GM18868 (cell line): ENCODE data around the gene METTL27.
"Not testable (repeated sequence)": the region's sequence is repeated elsewhere in the genome, so short reads cannot be mapped to it uniquely, and the experiment has no call there.

Experiments
- ATAC-seq: cut with Tn5 transposase; IDR thresholded peaks from one replicate; pipeline ENCODE4 v1.9.1; 2021; ENCODE audit warnings: mild to moderate bottlenecking, moderate library complexity; ENCODE audit not compliant: unreplicated experiment

The METTL27 gene, protein sequence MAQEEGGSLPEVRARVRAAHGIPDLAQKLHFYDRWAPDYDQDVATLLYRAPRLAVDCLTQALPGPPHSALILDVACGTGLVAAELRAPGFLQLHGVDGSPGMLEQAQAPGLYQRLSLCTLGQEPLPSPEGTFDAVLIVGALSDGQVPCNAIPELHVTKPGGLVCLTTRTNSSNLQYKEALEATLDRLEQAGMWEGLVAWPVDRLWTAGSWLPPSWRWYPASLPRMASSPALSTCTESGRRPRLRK

DNA sequence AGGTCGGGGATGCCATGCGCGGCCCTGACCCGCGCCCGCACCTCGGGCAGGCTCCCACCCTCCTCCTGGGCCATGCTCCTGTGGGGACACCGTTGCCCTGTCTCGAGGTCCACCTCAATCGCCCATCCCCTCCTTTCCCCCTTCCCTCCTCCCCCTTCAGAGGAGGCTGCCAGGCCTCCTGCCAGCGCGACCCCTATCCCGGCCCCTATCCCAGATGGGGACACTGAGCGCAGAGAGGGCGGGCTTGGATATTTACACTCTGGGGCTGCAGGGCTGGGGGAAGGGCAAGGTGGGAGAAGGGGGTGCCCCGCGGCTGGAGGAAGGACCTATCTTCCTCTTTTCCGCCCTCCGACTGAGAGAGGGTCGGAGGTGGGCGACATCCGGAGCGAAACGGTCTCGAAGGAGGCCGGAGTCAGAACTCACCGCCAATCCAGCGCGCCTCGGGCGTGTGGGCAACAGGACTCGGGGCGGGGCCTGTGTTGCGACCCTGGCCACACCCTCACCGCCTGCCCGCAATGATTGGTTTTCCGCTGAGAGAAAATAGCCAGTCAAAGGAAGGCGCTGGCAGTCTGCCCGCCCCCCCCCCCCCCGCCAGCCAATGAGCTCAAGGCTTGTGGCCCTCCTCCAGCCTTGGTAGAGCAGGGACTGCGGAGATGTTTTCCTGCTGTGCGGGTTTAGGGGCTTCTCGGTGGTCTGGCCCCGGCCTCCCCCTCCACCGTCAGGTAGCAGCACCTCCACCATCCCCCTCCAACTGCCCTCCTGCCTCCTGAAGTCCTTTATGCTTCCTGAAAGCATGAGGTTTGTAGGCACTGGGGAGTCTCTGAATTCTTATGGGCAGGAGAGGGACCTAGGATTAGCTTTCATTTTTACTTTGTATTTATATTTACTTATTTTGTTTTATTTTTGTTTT lies at the start of gene METTL27:
TSS of gene METTL27 (minus strand) at position 450 of the 910 bp plus-strand sequence. CDS start at position 74, 376 bp downstream.
- ATAC-seq = peak; percentile 97

DNA sequence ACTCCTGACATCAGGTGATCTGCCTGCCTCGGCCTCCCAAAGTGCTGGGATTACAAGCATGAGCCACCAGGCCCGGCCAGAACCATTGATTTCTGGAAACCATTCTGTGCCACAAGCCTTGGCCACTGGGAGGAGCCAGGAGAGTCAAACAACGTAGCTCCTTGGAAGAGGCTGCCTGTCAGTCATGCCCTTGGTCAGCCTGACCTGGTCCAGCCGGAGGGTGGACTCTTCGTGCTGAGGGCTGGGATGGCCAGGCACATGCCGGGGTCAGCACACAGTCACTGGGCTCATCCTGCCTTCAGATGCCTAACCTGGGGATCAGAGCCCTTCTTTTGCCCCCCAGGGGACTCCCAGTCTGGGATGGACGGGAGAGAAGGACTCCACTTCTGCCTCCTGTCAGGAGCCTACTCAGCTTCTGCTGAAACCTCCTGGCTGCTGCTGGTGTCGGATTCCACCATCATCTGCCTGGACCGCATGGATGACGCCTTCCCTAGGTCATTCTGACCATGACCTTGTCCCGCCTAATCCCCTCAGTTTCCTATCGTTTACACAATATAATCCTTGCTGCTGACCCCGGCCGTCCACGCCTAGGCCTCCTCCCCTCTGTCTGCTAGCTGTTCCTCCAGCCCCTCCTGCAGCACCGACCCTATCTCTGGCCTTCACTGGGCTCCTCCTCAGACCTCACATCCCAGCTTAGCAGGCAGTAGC lies 49.0 kb upstream of the METTL27 start:
- ATAC-seq = no peak

DNA sequence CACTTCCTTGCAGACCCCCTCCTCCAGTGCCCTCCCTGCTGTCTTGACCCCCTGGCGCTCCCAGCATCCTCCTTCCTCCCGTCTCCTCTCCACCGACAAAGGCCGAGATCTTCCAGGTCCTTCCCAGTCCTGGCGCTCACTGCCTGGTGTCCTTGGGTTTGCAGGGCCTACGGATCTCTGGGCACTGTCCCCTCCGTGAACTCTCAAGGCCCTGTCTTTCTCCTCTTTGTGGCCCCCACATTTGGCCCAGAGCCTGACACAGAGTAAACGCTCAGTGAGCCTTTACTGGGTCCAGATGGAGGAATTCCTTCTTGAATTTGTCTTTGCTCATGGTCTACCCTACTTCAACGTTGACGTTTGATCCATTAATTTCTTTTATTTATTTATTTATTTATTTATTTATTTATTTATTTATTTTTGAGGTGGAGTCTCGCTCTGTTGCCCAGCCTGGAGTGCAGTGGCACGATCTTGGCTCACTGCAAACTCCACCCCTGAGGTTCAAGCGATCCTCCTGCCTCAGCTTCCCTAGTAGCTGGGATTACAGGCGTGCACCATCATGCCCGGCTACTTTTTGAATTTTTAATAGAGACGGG lies 48.3 kb upstream of the METTL27 start:
- no peak for ATAC-seq

DNA sequence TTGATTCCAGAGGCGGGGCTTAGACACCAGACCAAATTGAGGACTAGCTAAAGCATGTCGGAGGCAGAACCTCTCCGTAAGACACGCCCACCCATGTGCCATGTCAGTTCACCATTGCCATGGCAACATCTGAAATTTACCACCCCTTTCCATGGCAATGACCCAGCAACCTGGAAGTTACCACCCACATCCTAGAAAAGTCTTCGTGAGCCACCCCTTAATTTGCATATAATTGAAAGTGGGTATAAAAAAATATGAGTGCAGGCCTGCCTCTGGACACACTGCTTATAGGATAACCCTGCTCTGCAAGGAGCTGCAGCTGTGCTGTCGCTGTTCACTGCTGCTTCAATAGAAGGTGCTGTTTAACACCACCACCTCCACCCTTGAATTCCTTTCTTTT lies 46.6 kb upstream of the METTL27 start:
- ATAC-seq = no peak

DNA sequence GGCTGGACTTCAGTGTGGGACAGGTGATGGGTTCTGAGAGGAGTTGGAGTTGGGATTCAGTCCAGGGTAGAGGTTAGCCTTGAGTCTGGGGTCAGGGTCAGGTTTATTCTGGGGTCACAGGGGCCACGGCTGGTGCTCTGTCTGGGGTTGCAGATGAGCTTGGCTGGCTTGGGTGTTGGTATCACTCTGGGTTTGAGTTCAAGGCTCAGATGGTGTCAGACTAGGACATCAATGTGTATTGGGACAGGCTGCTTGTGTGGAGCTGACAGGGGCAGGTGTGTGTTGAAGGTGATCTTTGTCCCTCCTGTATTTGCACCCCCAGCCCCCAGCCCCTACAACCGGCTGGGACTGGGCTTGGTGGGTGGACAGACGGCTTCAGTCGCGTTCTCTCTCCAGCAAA lies 45.4 kb upstream of the METTL27 start:
- no peak for ATAC-seq

DNA sequence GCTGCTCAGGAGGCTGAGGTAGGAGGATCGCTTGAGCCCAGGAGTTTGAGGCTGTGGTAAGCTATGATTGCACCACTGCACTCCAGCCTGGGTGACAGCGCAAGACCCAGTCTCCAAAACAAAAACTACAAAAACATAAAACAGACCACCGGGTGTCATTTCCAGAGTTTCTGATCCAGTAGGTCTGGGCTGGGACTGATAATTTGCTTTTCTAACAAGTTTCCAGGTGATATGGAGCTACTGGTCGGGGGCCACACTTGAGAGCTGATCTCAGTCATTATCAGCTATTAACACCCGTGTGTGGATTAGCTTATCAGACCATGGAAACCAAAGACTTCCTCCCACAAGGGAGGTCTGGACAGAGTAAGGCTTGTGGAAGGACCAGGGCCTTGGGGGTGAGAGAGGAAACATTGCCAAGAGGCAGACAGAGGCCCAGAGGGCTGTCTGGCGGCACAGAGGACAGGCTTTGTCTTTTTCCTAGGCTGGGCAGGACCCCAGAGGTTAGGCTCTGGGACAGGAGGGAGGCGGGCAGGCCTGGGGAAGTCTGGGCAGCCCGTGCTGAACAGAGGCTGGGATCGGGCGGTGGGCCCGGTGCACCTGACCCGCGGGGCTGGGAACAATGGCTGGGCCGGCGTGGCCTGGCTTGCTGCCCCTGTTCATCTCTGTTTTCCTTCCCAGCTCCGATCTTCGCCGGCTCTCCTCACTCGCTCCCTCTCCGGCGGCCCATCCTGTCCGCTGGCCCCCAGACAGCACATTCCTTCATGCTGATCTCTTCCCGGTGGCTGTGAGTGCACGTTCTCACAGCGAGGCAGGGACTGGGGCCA lies 43.9 kb upstream of the METTL27 start:
- no peak for ATAC-seq

DNA sequence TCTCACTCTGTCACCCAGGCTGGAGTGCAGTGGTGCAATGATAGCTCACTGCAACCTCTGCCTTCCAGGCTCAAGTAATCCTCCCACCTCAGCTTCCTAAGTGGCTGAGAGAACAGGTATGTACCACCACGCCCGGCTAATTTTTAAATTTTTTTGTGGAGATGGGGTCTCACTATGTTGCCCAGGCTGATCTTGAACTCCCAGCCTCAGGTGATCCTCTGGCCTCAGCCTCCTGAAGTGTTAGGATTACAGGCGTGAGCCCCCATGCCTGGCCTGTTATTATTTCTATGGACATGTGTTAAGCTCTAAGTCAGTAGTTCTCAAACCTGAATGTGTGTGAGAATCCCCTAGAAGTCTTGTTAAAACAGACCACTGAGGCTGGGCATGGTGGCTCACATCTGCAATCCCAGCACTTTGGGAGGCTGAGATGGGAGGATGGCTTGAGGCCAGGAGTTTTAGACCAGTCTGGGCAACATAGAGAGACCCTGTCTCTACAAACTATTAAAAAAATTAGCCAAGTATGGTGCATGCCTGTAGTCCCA lies 43.2 kb upstream of the METTL27 start:
- no peak for ATAC-seq

DNA sequence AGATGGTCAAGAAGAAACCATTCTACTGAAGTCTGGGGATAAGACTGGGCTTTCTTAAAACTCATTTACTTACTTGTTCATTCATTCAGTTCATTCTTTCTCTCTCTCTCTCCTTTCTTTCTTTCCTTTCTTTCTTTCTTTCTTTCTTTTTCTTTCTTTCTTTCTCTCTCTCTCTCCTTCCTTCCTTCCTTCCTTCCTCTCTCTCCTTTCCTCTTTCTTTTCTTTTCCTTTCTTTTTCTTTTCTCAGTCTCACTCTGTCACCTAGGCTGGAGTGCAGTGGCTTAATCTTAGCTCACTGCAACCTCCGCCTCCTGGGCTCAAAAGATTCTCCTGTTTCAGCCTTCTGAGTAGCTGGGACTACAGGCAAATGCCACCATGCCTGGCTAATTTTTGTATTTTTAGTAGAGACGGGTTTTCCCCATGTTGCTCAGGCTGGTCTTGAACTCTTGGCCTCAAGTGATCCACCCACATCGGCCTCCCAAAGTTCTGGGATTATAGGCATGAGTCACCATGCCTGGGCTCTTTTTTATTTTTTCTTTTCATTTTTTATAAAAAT lies 42.6 kb upstream of the METTL27 start:
- not testable (repeated sequence) for ATAC-seq

DNA sequence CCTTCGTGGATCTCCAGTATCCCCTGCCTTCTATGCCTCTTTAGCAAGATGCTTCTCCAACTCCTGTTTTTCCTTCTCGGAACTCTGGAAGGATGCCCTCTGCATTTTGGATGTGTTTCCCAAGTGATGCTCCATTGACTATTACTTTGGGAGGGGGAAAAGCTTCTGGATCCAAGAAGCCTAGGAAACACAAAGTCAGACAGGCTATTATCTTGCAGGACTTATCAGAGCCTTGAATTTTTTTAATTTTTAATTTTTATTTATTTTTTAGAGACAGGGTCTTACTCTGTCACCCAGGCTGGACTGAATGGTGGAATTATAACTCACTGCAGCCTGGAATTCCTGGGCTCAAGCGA lies 39.7 kb upstream of the METTL27 start:
- no peak for ATAC-seq

DNA sequence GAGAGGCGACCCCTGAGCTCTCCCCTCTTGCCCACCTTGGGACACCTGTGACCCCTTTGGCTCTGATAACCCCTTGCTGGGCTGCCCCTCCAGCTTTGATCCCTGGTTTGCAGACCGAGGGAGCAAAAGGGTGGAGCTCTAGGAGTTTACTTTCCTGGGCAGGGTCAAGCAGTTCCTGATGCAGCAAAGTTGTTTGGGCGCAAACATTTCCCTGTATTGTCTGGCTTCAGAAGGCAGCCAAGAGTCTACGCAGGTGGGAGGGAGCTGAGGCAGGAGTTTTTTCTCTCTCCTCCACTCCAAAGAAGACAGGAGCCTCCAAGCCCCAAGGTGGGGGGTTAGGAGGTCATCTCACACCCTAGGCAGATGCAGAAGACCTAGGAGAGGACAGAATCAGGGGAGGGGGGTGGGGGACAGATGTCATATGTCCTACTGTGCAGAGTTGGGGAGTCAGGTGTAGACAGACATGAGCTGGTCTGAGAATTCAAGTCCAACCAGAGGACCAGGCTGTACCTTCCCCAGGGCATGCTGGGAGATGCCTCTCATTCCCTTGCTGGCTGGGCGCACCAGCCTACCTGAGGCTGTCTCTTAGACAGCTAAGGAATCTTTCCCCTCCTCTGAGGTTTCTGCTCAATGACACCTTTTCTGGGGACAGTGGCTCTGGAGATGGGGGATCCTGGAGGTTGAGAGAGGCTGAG lies 39.2 kb upstream of the METTL27 start:
- no peak for ATAC-seq

DNA sequence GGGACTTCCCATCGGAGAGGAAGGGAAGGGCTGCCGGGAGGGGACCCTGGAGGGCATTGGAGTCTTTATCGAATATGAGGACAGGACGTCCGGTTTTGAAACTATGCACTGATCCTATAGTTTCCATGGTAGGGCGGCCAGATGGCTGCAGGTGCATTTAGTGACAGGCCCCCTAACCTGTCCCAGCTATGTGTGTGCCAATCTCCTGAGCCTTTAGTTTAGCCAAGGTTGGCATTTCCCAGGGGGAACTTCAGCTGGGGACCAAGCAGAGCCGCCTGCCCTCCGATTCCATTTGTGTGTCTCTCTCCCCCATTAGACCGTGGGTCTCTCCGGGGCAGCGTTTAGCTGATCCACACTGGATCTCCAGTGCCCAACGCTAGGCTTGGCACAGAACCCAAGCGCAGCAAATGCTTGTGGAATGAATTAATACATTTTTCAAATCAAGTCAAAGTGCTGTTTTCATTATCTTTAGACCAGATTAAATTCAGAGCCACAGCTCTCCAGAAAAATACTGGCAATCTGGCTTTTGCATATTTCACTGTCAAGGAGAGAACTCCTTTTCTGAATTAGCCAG lies 38.5 kb upstream of the METTL27 start:
- no peak for ATAC-seq

DNA sequence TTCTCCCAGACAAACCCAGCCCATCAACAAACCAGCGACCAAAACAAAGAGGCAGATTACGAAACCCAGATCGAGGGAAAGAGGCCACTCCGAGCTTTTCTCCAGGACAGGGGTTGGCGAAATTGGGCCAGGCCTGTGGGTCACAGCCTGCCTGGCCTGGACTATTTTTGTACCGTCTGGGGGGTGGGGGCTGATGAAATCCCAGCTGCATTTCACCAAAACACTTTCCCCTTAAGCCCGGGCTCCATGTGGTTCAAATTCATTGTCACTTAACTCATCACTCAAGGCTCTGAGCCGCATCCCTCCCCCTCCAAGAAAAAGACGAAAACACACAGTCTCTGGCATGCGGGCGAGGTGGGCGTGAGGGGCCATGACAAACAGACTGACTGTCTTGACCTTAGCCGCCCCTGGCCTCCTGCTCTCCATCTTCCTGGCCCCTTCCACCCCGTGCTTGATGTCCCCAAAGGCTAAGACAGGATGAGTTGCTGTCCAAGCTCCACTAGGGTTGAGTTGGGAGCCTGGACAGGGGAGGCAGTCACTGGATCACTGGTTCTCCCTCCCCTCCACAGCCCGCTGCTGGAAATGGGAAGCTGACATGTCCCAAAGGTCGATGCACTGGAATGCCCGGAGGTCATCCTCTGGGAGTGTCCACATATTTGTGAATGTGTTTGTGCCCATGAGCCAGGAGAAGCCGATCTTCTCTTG lies 37.8 kb upstream of the METTL27 start:
- no peak for ATAC-seq

DNA sequence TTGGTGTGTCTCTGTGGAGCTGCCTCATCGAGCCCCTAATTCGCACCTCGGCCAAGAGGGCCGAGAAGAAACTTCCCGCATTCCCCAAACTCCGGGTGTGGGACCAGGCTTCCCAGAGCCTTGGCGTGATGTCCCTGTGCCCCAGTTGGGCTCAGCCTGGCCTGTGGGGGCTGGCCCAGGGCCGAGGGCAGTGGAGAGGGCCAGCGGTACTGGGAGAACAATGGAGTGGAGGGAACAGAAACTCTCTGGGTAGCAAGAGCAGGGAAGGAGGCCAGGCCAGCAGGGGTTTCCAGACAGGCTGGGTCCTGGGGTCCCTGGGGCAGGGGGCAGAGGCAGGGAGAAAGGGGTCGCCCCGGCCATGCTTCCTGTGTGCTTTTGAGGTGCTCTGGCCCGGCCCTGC lies 34.7 kb upstream of the METTL27 start:
- no peak for ATAC-seq

DNA sequence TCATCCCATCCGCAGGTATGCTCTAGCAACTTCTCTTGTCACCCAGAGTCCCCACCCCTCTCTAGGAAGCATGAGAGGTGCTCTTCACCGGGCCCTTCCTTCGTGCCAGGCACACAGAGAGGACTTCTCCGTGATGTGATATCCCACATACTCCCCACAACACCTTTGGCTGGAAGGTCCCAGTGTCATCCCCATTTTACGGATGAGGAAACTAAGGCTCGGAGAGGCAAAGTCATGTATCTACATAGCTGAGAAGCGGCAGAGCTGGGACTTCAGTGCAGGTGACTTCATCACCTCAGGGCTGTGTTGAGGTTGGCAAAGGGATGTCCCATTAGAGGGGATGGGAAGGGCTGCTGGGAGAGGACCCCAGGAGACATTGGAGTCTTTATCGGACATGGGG lies 34.0 kb upstream of the METTL27 start:
- no peak for ATAC-seq

DNA sequence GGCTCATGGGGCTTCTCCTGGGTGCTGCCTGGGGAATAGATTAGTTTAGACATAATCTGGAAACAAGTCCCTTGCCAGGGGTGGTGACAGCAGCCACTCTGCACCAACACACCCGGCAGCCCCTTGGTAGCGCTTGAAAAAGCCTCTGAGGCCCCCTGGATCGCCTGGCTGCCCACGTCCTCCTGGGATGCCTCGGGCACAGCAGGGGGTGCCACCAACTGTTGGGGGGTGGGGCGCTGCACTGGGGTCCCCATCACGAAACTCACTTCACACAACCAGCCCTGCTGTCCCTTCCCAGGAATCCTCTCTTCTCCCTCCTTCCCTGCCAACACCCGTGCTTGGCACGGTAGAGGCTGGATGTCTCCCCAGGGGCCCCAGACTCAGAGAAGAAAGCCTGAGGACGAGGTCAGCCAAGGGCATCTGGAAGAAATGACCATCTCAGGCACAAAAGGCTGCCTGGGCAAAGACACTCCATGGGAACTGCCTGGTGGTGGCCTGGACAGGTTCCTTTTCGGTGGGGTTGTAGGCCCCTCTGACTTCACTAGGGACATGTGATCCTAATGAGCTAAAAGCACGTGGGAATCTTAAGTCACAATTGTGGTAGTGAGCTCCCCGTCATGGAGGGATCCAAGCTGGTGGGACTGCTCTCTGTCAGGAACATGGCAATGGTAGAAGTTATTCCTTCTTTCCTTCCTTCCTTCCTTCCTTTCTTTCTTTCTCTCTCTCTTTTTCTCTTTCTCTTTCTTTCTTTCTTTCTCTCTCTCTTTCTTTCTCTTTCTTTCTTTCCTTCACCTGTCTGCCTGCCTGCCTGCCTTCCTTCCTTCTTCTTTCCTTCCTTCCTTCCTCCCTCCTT lies 30.0 kb upstream of the METTL27 start:
- no peak for ATAC-seq

DNA sequence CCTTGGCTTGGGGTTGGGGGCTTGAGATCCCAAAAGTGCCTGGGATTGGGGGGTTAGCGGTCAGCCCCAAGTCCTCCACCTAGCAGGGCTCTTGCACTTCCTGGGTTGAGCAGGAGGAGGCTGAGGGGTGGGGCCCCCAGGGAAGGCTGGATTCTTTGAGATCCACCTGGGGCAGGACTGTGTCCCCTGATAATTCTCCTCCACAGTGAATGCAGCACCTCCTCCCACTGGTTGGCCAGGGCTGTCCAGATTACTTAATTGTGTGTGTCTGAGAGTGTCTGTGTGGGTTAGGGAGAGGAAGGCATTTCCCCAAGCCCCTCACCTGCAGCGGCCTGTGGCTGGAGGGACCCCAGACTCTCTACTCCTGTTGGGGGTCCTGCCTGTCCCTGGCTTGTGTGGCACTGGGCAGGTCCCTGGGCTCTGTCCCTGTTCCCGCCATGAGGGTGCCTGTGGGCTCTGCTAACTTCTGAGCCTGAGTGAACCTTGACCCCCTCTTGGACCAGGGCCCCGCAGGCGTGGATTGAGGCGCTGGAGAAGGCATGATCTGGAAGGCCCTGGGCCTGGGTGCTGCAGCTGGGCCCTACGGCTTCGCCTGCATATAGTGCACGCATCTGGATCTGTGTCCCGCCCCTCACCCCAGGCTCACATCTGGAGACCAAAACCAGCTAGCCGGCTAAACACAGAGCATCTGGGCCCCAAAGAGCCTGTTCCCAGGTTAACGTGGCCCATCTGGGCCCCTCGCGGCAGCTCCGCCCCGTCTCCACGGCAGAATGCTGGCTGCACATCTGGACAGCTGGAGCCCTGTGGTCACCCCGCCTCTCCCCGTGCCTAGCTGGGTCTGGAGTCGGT lies 29.1 kb upstream of the METTL27 start:
- ATAC-seq = no peak
